Measurements from ENCODE around the gene ELAVL1. TPM values are rescaled to one million over a fixed set of nuclear protein-coding genes. Genes with fewer than 3 reads are reported as not detected.

Gene ELAVL1
- total and polyA plus RNA-seq, 7 donors: 15.8 to 31.0 (median 20.3) TPM

GRCh38 chr19:7959211-7959610, 46.2 kb downstream of the ELAVL1 start:
- H3K27me3 ChIP-seq: no peaks in the 10 kb centered on the region
- no peaks in the 10 kb centered on the region for H3K9me3 ChIP-seq
- no peaks in the 10 kb centered on the region for H3K4me1 ChIP-seq
- H3K36me3 ChIP-seq: peaks cover 13 to 43% (median 22%) of the 10 kb centered on the region in 4 donors
- no peak for DNase-seq
- no peak overlapping the region for H3K4me3 ChIP-seq
- intact Hi-C loops (cut with DNase I): no loop called here
- H3K27ac ChIP-seq: no peak overlapping the region
- WGBS, 2 donors: 50 to 75% methylated on average over 6 of the region's 6 CpGs
- no peak for TF ChIP-seq EP300 (IDR thresholded peaks at IDR 0.05)
- TF ChIP-seq, protein P1, sequence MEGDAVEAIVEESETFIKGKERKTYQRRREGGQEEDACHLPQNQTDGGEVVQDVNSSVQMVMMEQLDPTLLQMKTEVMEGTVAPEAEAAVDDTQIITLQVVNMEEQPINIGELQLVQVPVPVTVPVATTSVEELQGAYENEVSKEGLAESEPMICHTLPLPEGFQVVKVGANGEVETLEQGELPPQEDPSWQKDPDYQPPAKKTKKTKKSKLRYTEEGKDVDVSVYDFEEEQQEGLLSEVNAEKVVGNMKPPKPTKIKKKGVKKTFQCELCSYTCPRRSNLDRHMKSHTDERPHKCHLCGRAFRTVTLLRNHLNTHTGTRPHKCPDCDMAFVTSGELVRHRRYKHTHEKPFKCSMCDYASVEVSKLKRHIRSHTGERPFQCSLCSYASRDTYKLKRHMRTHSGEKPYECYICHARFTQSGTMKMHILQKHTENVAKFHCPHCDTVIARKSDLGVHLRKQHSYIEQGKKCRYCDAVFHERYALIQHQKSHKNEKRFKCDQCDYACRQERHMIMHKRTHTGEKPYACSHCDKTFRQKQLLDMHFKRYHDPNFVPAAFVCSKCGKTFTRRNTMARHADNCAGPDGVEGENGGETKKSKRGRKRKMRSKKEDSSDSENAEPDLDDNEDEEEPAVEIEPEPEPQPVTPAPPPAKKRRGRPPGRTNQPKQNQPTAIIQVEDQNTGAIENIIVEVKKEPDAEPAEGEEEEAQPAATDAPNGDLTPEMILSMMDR (IDR thresholded peaks at IDR 0.05): no peak
- no peak for TF ChIP-seq POLR2AphosphoS5 (IDR thresholded peaks at IDR 0.05)
- no peak for TF ChIP-seq POLR2A (IDR thresholded peaks at IDR 0.05)

DNA sequence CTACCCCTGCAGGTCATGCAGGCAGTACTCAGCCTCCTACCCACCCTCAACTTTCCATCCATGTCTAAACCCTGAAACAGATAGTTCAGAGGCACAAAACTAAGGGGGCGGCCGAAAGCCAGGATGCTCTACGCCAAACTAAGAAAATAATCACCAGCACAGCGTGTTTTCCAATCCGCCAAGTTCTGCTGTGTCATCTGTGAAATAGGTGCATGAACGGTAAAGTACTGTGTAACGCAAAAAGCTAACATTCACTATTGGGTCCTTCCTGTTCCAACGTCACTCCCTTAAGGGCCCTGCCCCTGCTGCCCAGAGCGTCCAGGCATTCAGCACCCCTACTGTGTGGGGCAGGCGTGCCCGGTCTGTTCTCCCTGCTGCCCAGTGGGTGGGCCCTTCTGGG, 49.7 kb downstream of the ELAVL1 start:
- Histone ChIP-seq H3K27me3 (no peaks in the 10 kb centered on the region), H3K27ac (no peak overlapping the region), H3K9me3 (no peaks in the 10 kb centered on the region), H3K4me1 (peaks cover 0 to 4% (median 0%) of the 10 kb centered on the region in 4 donors), H3K4me3 (no peak overlapping the region), H3K36me3 (peaks cover 0 to 8% (median 3%) of the 10 kb centered on the region in 4 donors)
- TF ChIP-seq POLR2AphosphoS5 (IDR thresholded peaks at IDR 0.05): no peak
- no peak for TF ChIP-seq POLR2A (IDR thresholded peaks at IDR 0.05)
- no peak for TF ChIP-seq EP300 (IDR thresholded peaks at IDR 0.05)
- TF ChIP-seq, protein P1 (IDR thresholded peaks at IDR 0.05): no peak
- intact Hi-C loops (cut with DNase I): no loop called here
- no peak for DNase-seq
- 89 to 91% methylated on average over 11 of the region's 11 CpGs for WGBS, 2 donors

DNA sequence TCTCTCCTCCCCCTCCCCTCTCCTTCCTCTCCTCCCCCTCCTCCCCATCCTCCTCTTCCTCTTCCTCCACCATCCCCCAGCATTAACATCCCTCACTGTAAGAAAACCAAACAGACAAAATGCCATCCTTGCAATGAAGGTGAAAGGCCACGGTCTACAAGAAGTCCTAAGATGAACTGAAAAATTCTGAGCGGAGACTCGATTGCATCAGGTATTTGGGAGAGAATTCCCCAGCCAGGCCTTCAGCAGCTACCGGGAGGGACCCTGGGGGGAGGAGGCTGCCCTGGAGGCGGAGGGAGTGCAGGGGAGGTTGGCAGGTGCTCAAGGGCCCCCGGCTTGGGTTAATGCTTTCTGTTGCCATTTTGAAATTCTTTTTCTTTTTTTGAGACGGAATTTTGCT, 51.9 kb downstream of the ELAVL1 start:
- Histone ChIP-seq H3K4me3 (no peak overlapping the region), H3K4me1 (peaks cover 0 to 4% (median 0%) of the 10 kb centered on the region in 4 donors), H3K27ac (no peak overlapping the region), H3K9me3 (no peaks in the 10 kb centered on the region), H3K36me3 (no peaks in the 10 kb centered on the region), H3K27me3 (no peaks in the 10 kb centered on the region)
- 84 to 88% methylated on average over 7 of the region's 7 CpGs for WGBS, 2 donors
- TF ChIP-seq EP300 (IDR thresholded peaks at IDR 0.05): no peak
- no peak for DNase-seq
- intact Hi-C loops (cut with DNase I): no loop called here

DNA sequence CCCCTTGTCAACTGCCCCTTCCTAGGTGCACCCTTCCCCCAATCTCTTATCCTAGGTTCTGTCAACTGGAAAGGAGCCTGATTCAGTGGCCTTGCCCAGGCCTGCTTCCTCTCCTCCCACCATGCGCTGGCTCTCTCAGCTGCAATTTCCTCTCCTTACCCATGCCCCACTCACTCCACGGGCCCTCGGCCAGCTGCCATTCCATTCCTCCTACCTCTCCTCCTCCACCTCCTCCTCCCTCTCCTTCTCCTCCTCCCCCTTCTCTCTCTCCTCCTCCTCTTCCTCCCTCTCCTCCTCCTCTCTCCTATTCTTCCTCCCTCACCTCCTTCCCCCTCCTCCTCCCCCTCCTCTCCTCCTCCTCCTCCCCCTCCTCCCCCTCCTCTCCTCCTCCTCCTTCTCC, 52.4 kb downstream of the ELAVL1 start:
- intact Hi-C loops (cut with DNase I): no loop called here
- no peaks in the 10 kb centered on the region for H3K27me3 ChIP-seq
- TF ChIP-seq POLR2A (IDR thresholded peaks at IDR 0.05) (no peak), POLR2AphosphoS5 (IDR thresholded peaks at IDR 0.05) (no peak), EP300 (IDR thresholded peaks at IDR 0.05) (no peak)
- TF ChIP-seq, protein P1 (IDR thresholded peaks at IDR 0.05): no peak
- H3K36me3 ChIP-seq: no peaks in the 10 kb centered on the region
- no peak overlapping the region for H3K27ac ChIP-seq
- H3K4me1 ChIP-seq: peaks cover 0 to 4% (median 0%) of the 10 kb centered on the region in 4 donors
- DNase-seq: no peak
- 31 to 36% methylated on average over 3 of the region's 3 CpGs for WGBS, 2 donors
- H3K9me3 ChIP-seq: no peaks in the 10 kb centered on the region
- H3K4me3 ChIP-seq: no peak overlapping the region

- 92 to 93% methylated on average over 4 of the region's 4 CpGs for WGBS, 2 donors
- Histone ChIP-seq H3K27me3 (no peaks in the 10 kb centered on the region), H3K36me3 (no peaks in the 10 kb centered on the region), H3K27ac (no peak overlapping the region), H3K9me3 (no peaks in the 10 kb centered on the region), H3K4me1 (peaks cover 3 to 16% (median 10%) of the 10 kb centered on the region in 4 donors), H3K4me3 (no peak overlapping the region)
- no peak for DNase-seq
- intact Hi-C loops (cut with DNase I): no loop called here
- TF ChIP-seq, protein P1 (IDR thresholded peaks at IDR 0.05): no peak
- TF ChIP-seq POLR2AphosphoS5 (IDR thresholded peaks at IDR 0.05) (no peak), EP300 (IDR thresholded peaks at IDR 0.05) (no peak), POLR2A (IDR thresholded peaks at IDR 0.05) (no peak)
Observed at GRCh38 chr19:7947939-7948338, 57.5 kb downstream of the ELAVL1 start.
